Stimulated activated CD4-positive, alpha-beta T cell treated with anti-CD3 and anti-CD28 coated beads, TNF-alpha, amount 100 ng/mL, for 1 hour (primary cell): ENCODE measurements around the gene COX15.
"Not testable (repeated sequence)": the region's sequence is repeated elsewhere in the genome, so short reads cannot be mapped to it uniquely, and the experiment has no call there.

Experiments
- DNase-seq, 3 donors: peaks; one replicate each; pipeline ENCODE4 v3.0.0-alpha.2; 2020; ENCODE audit warnings: low read depth in 3 of 3, low spot score in 1 of 3

COX15 gene

DNA sequence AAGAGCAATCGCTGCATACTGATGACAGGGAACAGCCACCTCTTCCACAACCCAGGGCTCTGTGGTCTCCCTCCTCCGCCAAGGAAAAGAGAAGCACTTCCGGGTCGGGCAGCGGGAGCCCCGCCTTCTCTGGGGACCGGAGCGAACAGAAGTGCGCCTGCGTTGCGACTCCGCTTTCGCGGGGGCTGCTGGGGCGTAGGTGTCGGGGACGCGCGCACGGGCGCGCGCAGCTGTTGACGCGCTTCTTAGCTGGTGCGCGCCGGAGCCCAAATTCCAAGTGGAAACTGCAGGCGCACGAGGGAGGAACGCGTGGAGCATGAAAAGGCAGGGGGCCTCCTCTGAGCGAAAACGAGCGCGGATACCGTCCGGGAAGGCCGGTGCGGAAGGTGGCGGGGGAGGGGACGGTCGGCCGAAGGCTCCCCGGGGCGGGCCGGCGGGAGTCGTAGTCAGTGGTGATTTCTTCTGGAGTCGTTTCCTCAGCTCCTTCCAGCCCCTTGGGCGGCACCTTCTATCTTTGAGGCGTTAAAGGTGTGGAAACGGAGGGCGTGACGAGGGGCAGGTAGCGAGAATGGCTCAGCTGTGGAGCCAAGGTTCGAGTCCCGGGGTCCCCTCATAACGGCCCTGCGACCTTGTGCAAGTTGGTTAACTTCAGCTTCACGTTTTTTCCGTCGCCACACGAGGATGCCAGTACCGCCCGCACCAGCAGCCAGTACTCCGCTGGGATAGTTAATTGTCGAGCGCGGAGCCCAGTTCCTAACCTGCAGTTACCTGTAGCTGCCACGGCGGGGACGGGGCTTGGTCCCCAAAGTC lies at the start of gene COX15, which contains the start of gene CUTC:
Gene COX15 (minus strand): TSS at position 95 of the 810 bp plus-strand sequence. CDS start 78 bp downstream, at position 17.
Gene CUTC (plus strand): TSS at position 202 of the 810 bp plus-strand sequence. CDS start 115 bp downstream, at position 317.
- DNase-seq = peak; percentile 81 to 88 (median 84)

DNA sequence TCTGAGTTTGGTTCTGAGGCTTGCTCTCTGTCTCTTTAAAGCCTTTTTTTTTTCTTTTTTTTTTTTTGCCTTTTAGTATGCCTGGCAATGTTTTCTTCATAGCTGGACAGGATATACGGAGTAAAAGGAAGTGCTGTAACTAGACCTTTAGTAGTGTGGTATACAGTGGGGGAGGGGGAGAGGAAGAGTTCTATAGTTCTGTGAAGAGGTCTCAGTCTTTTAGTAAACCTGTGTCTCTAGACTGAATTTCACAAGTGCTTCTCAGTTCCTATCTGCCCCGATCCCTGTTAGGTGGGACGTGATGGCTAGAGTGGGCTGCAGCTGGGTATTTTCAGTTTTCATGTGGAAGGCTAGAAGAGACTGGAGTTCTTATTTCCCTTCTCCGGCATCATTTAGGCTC lies 47.4 kb upstream of the COX15 start:
- DNase-seq = no peak

DNA sequence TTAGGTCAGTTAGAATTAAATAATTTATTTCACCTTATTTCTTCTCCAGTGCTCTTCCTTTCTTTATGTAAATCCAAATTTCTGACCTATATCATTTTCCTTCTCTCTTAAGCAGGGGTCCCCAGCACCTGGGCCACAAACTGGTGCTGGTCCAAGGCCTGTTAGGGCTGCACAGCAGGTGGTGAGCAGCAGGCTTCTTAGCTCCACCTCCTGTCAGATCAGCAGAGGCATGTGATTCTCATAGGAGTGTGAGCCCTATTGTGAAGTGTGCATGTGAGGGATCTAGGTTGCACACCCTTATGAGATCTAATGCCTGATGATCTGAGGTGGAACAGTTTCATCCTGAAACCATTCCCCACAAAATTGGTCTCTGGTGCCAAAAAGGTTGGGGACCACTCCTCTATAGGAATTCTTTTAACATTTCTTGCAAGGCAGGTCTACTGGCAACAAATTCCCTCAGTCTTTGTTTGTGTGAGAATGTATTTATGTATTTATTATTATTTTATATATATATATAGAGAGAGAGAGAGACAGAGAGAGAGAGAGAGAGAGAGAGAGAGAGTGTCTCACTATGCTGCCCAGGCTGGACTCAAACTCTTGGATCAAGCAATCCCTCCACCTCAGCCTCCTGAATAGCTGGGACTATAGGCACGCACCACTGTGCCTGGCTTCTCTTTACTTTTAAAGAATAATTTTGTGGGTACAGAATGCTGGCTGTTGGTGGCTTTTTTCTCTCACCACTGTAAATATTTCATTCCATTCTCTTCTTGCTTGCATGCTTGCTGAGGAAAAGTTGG lies 46.2 kb upstream of the COX15 start:
- DNase-seq = no peak

DNA sequence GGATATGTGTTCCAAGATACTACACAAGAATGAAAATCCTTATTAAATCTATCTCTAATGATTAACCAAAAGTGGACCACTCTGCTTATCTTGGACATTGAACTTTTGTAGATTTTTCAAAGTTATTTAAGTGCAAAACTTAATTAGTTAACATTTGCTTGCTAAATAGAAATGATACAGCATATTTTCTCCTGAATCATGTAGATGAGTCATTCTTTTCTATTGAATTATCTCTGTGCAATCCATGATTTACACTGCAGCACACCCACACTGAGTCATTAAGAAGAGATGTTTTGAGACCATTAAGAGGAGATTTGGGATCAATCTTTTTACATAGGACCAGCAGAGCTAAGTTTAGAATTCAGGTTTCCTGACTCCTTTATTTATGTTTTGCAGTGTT lies 43.9 kb upstream of the COX15 start:
- no peak for DNase-seq

DNA sequence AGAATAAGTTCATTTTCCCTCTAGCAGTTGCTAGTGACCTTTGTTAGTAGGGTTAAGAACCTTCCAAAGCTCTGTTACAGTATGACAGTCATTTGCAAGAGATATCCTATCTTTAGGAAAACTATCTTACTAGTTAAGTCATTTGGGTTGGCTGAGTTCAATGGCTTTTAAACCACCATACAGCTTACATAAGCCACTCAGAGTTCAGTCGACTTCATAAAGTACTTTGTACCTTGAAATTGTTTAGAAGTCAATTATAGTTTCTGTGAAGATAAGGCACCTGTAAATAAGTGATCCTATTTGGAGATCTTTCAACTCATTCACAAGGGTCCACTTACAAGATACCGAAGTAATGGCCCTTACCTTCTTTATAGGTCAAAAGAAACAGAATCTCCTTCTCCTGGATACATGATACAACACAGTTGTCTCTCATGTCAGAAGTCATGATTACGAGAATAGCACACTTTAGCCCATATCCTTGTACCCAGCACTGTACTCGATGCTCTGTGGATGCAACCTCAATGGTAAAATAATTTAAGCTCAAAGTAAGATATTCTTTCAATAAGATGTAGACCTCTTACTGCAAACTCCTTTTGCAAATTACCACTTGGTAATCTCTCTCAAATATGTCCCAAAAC lies 38.6 kb upstream of the COX15 start:
- DNase-seq = no peak

DNA sequence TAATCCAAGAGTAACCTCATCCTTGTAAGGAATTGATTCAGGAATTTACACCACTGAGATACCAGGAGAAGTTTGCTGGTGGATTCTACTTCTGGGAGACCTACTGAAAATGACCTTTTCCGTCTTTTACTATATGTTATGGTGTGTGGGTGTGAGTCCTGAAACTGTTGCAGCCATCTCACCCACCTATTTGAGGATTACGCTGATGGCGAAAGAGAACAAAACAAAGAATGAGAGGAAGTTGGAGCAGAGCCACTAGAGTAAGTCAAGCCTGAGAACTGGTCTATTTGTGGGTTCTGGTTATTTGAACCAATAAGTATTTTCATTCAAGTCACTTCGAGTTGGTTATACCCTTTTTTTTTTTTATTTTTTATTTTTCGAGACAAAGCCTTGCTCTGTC lies 37.8 kb upstream of the COX15 start:
- DNase-seq = no peak

DNA sequence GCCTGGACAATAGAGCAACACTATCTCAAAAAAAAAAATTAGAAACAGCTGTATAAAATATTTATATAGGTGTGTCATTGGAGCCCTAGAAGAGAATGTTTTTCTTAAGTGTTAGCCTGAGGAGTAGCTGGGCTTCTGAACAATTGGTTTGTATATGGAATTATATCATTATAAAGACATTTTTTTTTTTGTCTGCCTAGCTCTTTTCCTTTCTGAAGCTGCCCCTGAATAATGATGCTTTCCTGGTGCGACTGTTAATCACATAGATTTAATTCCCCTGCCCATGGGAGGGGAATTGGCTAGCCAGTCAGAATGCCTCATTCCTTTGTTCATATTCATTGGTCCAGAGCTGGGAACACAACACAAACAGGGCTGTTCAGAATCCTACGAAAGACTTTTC lies 36.6 kb upstream of the COX15 start:
- no peak for DNase-seq

DNA sequence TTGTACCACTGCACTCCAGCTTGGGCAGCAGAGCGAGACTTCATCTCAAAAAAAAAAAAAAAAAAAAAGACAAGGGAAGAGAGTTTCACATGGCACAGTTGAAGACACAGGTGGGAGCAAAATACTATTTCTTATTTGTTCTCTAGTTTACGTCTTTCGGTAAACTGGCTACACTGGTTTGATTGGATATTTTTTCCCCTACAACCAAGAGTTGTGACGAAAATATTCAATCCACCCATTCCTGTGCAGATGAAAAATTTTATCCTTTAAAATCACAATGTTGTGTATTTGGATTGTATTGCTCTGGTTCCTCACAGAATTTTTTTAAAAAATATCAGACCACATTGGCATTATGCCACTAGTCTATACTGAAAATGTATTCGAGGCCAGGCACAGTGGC lies 36.0 kb upstream of the COX15 start:
- DNase-seq = no peak

DNA sequence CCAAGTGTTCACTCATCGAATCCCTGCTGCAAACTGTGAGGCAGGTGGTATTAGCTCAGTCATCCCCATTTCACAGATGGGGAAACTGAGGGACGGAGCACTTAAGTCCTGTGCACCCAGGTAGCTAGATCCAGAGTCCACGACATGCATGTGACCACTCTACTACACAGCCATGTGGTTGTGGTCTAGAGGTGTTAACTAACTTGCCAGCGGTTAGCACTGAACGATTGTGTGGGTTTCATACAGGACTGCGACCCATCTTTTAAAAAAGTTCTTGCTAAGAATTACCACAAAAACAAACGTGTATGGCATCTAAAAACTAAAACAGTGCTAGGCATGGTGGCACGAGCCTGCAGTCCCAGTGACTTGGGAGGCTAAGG lies 34.4 kb upstream of the COX15 start:
- DNase-seq = no peak

DNA sequence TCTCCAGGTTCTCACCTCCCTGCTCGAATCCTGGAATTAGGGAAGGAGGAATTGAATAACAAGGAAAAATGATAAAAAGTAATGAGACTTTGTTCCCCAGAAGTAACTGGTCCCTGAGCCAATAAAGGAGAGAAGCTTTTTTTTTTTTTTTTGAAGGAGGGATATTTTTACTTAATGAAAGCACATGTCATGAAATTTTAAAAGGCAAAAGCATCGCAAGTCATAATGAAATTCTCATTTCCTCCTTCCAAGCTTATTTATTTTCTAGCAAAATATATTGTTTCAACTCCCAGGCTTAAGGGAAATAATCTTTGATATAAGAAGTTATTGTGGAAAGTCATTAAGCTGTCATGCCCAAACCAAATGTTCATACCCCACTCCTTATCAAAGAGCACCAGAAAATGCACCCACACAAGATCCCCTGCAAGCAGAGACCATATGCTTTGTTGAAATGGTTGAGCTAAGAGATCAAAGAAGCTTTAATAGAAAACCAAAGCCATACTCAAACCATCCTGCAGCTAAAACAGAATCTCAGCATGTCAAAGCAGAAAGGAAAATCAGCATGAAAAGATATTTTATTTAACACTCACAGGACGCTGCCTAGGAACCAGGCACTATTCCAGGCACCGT lies 33.9 kb upstream of the COX15 start:
- DNase-seq = no peak

DNA sequence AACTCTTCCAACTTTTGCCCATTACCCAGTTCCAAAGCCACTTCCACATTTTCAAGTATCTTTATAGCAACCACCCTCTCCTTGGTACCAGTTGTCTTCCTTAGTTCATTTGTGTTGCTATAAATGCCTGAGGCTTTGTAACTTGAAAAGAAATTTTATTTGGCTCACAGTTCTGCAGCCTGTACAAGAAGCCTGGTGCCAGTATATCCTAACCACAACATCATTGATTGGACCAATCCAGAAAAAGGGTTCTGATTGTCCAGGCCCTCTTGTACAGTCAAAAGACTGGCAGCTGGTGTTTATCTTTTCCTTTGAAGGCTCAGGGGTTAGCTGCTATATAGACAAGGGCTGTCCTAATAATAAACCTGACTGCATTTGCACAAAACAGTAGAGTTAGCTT lies 29.4 kb upstream of the COX15 start:
- no peak for DNase-seq

DNA sequence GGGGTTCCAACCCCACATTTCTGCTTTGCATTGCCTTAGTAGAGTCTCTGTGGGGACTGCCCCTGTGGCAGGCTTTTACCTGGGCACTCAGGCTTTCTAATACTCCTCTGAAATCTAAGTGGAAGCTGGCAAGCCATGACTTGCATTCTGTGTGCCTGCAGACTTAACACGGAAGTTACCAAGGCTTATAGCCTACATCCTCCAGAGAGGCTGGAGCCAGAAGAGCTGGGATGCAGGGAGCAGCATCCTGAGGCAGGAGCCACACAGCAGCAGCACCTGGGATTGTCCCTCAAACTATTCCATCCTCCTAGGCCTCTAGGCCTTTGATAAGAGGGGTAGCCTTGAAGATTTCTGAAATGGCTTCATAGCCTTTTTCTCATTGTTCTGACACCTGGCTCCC lies 28.4 kb upstream of the COX15 start:
- DNase-seq = no peak

DNA sequence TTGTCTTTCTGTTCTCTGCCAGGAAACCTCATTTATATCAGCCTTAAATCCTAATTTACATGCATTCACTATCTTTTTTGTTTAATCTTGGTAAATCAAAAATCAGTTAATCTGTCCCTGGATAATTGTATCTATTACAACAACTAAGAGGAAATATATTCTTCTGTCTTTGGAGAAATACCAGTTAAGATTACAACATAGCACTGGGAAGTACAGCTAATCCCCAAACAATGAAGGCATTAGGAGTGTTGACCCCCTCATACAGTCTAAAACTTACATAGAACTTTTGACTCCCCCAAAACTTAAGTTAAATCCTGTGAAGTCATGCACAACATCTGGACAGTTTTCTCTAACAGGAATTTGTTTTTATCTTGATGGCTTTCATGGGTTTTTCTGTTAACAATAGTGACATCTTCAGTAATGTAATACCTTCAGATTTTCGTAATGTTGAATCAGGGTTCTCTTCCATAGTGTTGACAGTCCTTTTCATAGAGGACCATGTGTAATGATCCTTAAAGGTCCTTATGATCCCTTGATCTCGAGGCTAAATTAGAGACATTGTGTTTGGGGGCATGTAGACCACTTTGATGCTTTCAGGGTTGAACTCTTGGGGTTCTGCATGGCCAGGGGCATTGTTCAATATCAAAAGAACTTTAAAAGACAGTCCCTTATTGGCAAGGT lies 26.4 kb upstream of the COX15 start:
- DNase-seq = no peak

DNA sequence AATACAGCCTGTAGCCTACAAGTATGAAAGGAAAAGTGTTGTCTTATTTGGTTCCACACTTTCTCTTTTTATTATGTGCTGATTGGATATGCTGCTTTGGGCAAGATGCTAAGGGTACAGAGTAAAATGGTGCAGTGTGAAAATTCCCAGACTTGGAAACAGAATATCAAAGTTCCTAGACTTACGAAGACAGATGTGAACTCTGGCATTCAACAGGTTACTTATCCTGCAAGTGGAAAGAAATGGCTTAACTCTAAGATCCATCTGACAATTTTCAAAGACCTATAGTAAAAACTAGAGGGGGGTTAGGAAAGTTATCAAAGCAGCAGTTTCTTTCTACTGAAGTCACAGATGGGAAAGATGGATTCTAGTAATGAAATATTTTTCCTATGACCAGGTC lies 24.2 kb upstream of the COX15 start:
- no peak for DNase-seq

DNA sequence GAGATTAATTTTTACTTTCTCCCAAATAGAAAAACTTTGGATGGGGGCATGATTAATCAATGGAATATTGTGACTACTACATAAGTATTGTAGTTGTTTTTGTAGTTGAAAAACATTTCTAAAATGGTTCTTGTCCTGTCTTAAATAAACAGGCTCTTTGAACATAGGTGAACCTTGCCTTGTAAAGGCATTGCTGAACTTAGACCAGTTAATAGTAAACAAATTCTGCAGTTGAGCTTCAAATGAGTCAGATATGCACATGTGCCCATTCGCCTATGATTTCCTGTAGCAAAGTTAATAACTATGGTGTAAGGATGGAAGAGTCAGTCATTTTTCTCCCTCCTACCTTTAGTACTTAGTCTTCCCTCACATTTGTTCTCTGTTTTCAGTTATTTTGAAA lies 22.7 kb upstream of the COX15 start:
- DNase-seq = no peak

DNA sequence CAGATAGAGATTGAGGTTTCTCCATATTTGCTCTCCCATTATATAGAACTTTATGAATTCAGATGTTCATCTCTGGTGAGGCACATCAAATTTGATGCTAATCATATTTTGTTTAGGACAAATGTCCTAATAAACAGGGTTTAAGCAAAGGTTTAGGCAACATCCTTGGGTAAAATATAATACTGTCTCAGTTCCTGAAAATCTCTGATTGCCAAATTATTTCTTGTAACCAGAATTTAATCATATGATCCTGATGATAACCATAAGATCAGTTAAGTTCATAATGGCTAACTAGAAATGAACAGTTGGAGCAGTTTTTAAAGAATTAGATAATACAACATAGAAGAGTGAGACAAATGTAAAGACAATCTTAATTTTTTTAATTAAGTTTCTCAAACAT lies 18.7 kb upstream of the COX15 start:
- no peak for DNase-seq

DNA sequence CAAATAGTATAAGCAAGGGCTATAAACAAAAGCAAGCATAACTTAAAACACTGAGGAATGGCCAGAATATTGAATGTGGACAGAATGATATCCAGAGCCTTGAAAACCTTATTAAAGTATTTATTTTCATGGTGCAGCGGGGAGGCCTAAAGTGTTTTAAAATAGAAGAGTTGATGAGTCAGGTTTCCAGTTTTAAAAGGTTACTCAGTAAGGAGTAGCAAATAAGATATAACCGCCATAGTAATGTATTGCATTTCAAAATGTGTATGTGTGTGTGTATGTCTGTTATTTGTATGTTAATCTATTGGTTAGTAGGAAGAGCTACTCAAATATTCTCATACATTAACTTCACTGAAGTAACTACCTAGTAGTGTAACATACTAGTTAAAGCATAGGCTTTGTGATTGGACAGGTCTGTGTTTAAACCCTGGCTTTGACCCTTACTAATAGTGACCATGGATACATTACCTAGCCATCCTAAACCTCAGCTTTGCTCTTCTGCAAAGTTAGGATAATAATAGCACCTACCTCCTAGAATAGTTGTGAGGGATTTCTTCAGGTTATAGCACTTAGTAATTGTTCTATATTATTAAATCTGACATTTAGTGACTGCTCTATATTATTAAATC lies 17.0 kb upstream of the COX15 start:
- no peak for DNase-seq

DNA sequence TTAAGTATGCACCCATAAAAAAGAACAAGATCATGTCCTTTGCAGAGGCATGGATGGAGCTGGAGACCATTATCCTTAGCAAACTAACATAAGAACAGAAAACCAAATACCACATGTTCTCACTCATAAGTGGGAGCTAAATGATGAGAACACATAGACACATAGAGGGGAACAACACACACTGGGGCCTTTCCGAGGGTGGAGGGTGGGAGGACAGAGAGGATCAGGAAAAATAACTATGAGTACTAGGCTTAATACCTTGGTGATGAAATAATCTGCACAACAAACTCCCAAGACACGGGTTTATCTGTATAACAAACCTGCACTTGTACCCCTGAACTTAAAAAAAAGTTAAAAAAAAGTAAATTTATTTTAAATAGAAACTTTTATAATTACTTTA lies 14.2 kb upstream of the COX15 start:
- DNase-seq = not testable (repeated sequence)

DNA sequence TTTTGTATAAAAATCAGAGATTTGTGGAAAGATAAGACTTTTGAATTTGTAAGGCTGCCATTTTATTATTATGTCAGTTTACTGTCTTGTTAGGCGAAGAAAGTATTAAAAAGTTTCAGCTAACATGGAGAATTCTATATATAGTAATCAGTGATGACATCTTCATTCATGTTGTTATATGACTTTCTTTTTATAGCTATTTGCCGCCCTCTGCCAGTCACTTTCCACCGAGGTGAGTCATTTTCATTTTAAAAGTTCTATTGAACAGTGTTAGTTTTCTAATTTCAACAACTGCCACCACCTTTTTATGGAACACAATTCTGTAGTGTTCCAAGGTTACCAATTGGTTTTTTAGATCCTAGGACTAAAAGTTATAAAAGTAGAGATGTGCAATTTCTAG lies 11.9 kb upstream of the COX15 start:
- no peak for DNase-seq

DNA sequence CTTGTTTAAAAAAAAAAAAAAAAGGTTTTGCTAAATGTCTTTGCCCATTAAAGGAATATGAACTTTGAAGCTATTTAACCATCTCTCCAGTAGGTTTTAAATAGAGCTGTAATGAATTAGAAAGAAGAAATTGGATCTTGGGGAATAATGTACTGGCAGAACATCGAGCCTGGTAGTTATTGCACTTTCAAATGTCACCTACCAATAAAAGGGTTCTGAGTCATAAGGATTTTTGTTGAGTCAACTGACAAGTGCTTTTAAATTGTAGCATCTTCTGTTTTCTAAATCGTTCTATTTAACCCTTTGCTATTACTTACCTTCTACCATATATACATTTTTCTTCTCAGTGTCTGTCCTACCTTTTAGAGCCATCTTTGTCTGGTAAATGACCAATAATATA lies 10.8 kb upstream of the COX15 start:
- no peak for DNase-seq
